Fibroblast of lung (primary cell): ENCODE measurements around the gene DDX42.

Experiments used
- EZH2 ChIP-seq: IDR thresholded peaks from 2 replicates; pipeline ENCODE4 v1.5.1; 2012; ENCODE audit warnings: low read length, control low read depth, mild to moderate bottlenecking; ENCODE audit errors: missing control alignments
- TF ChIP-seq, protein P1 (sequence below), 2 donors: IDR thresholded peaks in 1 of 2; conservative IDR thresholded peaks in 1 of 2; 1 replicate in 1 of 2; 2 replicates in 1 of 2; pipeline ENCODE4 v1.5.1; 2011 to 2012; ENCODE audit warnings: low read length in 2 of 2, control low read depth in 1 of 2, inconsistent platforms in 1 of 2, low read depth in 1 of 2, mild to moderate bottlenecking in 1 of 2

DNA sequence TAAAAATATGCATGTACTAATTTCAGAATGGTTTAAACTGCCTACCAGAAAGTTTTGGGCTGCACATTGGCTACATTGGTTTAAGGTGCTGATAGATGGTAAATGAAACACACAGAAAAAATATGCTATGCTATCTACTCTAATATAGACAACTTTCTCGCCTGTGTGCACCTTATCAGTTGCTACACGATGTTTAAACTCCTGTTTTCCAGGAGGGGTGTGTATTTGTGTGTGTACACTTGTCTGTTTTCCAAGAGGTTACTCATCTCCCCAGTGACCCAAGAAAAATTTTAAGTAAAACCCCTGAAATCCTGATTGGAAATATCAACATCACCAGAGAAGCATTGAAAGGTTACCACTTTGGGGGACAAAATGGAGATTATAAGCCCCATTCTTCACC, 31.6 kb downstream of the DDX42 start:
- TF ChIP-seq, protein P1, sequence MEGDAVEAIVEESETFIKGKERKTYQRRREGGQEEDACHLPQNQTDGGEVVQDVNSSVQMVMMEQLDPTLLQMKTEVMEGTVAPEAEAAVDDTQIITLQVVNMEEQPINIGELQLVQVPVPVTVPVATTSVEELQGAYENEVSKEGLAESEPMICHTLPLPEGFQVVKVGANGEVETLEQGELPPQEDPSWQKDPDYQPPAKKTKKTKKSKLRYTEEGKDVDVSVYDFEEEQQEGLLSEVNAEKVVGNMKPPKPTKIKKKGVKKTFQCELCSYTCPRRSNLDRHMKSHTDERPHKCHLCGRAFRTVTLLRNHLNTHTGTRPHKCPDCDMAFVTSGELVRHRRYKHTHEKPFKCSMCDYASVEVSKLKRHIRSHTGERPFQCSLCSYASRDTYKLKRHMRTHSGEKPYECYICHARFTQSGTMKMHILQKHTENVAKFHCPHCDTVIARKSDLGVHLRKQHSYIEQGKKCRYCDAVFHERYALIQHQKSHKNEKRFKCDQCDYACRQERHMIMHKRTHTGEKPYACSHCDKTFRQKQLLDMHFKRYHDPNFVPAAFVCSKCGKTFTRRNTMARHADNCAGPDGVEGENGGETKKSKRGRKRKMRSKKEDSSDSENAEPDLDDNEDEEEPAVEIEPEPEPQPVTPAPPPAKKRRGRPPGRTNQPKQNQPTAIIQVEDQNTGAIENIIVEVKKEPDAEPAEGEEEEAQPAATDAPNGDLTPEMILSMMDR (conservative IDR thresholded peaks at IDR 0.05 in 1 of 2, IDR thresholded peaks at IDR 0.05 in 1 of 2; ENCODE audit: low read depth in 1 of 2, low read length in 2 of 2), result no peak
- TF ChIP-seq EZH2, result no peak
